HUES48 (cell line): ENCODE measurements around the gene ARHGAP25.

Experiments used
- H3K27ac ChIP-seq: one replicate; pipeline ENCODE4 v1.7.0; 2013; ENCODE audit warnings: low read depth, low read length, inconsistent platforms
- H3K27me3 ChIP-seq: 2 replicates; pipeline ENCODE4 v1.6.1; 2013; ENCODE audit warnings: mild to moderate bottlenecking, low read length; ENCODE audit not compliant: control insufficient read depth, insufficient read depth
- H3K36me3 ChIP-seq: 2 replicates; pipeline ENCODE4 v1.6.1; 2013; ENCODE audit warnings: low read length; ENCODE audit not compliant: control insufficient read depth, insufficient read depth
- H3K4me1 ChIP-seq: 2 replicates; pipeline ENCODE4 v1.6.1; 2013; ENCODE audit warnings: mild to moderate bottlenecking, low read length; ENCODE audit not compliant: control insufficient read depth, insufficient read depth
- H3K4me3 ChIP-seq: 2 replicates; pipeline ENCODE4 v1.5.1; 2013; ENCODE audit warnings: mild to moderate bottlenecking, low read depth, low read length
- H3K9ac ChIP-seq: 2 replicates; pipeline ENCODE4 v1.6.1; 2013; ENCODE audit warnings: mild to moderate bottlenecking, low read depth, low read length, moderate library complexity
- H3K9me3 ChIP-seq: 2 replicates; pipeline ENCODE4 v1.6.1; 2013; ENCODE audit warnings: low read length; ENCODE audit not compliant: control insufficient read depth, insufficient read depth

The ARHGAP25 gene

GRCh38 chr2:68870215-68870614, 135.6 kb downstream of the ARHGAP25 start:
- Histone ChIP-seq H3K9me3 (no peaks in the 10 kb centered on the region), H3K27ac (no peak overlapping the region), H3K4me1 (no peaks in the 10 kb centered on the region), H3K36me3 (no peaks in the 10 kb centered on the region), H3K27me3 (no peaks in the 10 kb centered on the region), H3K9ac (no peak overlapping the region), H3K4me3 (no peak overlapping the region)

GRCh38 chr2:68871159-68871764, 136.7 kb downstream of the ARHGAP25 start, which contains the start of gene BMP10:
BMP10 (minus strand) TSS chr2:68871397; CDS start chr2:68871358, 39 bp downstream.
- Histone ChIP-seq H3K4me1 (no peaks in the 10 kb centered on the region), H3K9me3 (no peaks in the 10 kb centered on the region), H3K9ac (no peak within 1 kb of the TSS), H3K36me3 (no peaks in the 10 kb centered on the region), H3K27me3 (no peaks in the 10 kb centered on the region), H3K27ac (no peak within 1 kb of the TSS), H3K4me3 (no peak within 1 kb of the TSS)
